Calu3 (cell line): ENCODE results near the gene TRIM49B. TPM values are rescaled to one million over a fixed set of nuclear protein-coding genes. Genes with fewer than 3 reads are reported as not detected.
"Not testable (repeated sequence)": the region's sequence is repeated elsewhere in the genome, so short reads cannot be mapped to it uniquely, and the experiment has no call there.

Source experiments
- Bru-seq: library from RNA; stranded (reverse); fragments of 400-500 nt; gene quantifications from one replicate; lab custom pipeline; 2021; lab: Mats Ljungman, UMichigan
- BruChase-seq, 2 experiments: library from RNA; stranded (reverse); fragments of 400-500 nt; gene quantifications; one replicate each; lab custom pipeline; 2021; lab: Mats Ljungman, UMichigan
- BruUV-seq: library from RNA; stranded (reverse); fragments of 400-500 nt; replicated peaks from 2 replicates; lab custom pipeline; 2021; lab: Mats Ljungman, UMichigan
- CTCF ChIA-PET: fragments of 300-600 bp; sonication (Branson Sonifier 250); formaldehyde crosslinking; loops from one replicate; lab custom pipeline; 2022; ENCODE audit warnings: antibody characterized with exemption; lab: Charles Lee
- DNase-seq: peaks from one replicate; pipeline ENCODE4 v3.0.0; 2022
- H3K27ac Mint-ChIP-seq: one replicate; pipeline ENCODE4 v1.8.0; 2022; ENCODE audit warnings: mixed read lengths; ENCODE audit not compliant: unreplicated experiment
- H3K27me3 Mint-ChIP-seq: one replicate; pipeline ENCODE4 v1.8.0; 2022; ENCODE audit warnings: mixed read lengths; ENCODE audit not compliant: unreplicated experiment
- H3K36me3 Mint-ChIP-seq: one replicate; pipeline ENCODE4 v1.8.0; 2022; ENCODE audit warnings: mild to moderate bottlenecking, moderate library complexity, mixed read lengths; ENCODE audit not compliant: insufficient read depth, unreplicated experiment
- H3K4me1 Mint-ChIP-seq: one replicate; pipeline ENCODE4 v1.8.0; 2022; ENCODE audit warnings: mild to moderate bottlenecking, low read depth, mixed read lengths; ENCODE audit not compliant: unreplicated experiment
- H3K4me3 Mint-ChIP-seq: one replicate; pipeline ENCODE4 v1.8.0; 2022; ENCODE audit warnings: mild to moderate bottlenecking, low read depth, moderate library complexity, mixed read lengths; ENCODE audit not compliant: unreplicated experiment
- H3K9me3 Mint-ChIP-seq: one replicate; pipeline ENCODE4 v1.8.0; 2022; ENCODE audit warnings: low read depth, mixed read lengths; ENCODE audit not compliant: unreplicated experiment
- intact Hi-C: fragments of 100-400 bp; cut with micrococcal nuclease; formaldehyde crosslinking; loops from one replicate; pipeline ENCODE4 v1.10.0; 2022; ENCODE audit not compliant: unreplicated experiment
- long read RNA-seq: library from polyadenylated mRNA; stranded (forward); transcript quantifications from one replicate; pipeline ENCODE4 v2.0.0, GENCODE V29; 2022
- total RNA-seq: library from RNA; stranded (reverse); gene quantifications from 2 replicates; pipeline ENCODE4 v1.2.3, GENCODE V29; 2022

TRIM49B gene, protein sequence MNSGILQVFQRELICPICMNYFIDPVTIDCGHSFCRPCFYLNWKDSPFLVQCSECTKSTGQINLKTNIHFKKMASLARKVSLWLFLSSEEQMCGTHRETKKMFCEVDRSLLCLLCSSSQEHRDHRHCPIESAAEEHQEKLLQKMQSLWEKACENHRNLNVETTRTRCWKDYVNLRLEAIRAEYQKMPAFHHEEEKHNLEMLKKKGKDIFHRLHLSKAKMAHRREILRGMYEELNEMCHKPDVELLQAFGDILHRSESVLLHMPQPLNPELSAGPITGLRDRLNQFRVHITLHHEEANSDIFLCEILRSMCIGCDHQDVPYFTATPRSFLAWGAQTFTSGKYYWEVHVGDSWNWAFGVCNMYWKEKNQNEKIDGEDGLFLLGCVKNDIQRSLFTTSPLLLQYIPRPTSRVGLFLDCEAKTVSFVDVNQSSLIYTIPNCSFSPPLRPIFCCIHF
- not detected in 2 replicates for total RNA-seq
- not detected for Bru-seq, nascent RNA
- BruChase-seq, experiment 1, labeled RNA remaining after a 6-hour chase = not detected
- BruChase-seq, experiment 2, labeled RNA remaining after a 2-hour chase = not detected
- long read RNA-seq = 0 reads

DNA sequence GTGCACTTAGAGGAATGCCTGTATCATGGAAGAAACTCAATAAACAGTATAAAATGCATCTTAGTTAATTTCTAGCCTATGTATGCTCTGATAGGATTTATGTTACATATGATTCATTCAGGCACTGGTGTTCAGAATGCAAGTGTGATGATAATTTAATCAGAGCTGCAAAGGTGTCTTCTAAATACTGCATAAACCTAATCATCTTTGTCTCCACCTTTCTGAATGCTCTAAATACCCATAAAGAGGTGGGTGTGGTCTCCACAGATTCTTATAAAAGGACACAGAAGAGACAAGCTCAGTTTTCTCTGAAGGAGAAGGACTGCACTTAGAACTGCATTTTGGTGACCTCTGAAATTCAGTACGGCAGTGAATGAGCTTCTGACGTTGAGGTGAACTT lies at the start of gene TRIM49B:
Gene TRIM49B (plus strand): TSS at position 301 of the 400 bp plus-strand sequence. CDS start 2,777 bp downstream, outside the sequence.
- DNase-seq, H3K9me3 Mint-ChIP-seq, BruUV-seq, H3K4me3 Mint-ChIP-seq, CTCF ChIA-PET, H3K27ac Mint-ChIP-seq, H3K36me3 Mint-ChIP-seq, intact Hi-C loops, H3K4me1 Mint-ChIP-seq: not testable (repeated sequence)
- H3K27me3 Mint-ChIP-seq = peaks cover 13% of the 10 kb centered on the region

DNA sequence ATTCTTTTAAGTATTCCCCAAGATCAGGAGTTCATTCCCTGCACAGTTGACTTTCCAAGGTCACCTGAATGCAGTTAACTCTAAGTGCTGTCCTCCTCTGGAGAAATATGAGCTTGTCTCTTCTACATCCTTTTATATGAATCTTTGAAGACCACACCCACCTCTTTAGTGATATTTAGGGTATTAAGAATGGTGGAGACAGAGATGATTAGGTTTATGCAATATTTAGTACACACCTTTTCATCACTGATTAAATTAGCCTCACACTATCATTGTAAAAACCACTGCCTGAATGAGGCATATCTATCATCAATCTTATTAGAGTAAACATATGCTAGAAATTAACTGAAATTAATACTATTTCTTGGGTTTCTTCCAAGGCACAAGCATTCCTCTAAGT lies 44.8 kb upstream of the TRIM49B start, which contains the start of gene TRIM51G:
Gene TRIM51G (minus strand): TSS at position 101 of the 400 bp plus-strand sequence. CDS start 2,190 bp downstream, outside the sequence.
- H3K4me3 Mint-ChIP-seq, H3K36me3 Mint-ChIP-seq, DNase-seq, CTCF ChIA-PET, intact Hi-C loops, H3K27ac Mint-ChIP-seq, BruUV-seq, H3K4me1 Mint-ChIP-seq, H3K9me3 Mint-ChIP-seq: not testable (repeated sequence)
- H3K27me3 Mint-ChIP-seq = peaks cover 60% of the 10 kb centered on the region

DNA sequence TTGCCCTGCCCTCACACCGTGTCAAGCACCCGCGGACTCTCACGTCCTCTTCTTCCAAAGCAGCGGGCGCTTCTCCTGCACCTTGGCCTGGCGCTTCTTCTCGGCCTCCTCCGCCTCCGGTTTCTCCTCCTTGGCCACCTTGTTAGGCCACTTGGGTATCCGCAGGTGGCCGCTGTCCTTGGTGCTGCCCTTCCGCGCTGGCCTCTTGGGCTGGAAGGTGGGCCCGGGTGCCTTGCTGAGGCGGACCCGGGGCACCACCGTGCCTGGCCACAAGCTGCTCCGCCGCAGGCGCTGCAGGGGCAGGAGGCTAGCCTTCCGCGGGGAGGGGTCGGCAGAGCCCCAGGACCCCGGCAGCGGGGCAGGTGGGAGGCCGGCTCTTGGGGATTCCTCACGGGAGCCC lies 19.6 kb downstream of the TRIM49B start:
- H3K4me3 Mint-ChIP-seq, H3K9me3 Mint-ChIP-seq, CTCF ChIA-PET, intact Hi-C loops, BruUV-seq, H3K36me3 Mint-ChIP-seq, H3K27ac Mint-ChIP-seq, H3K27me3 Mint-ChIP-seq, DNase-seq, H3K4me1 Mint-ChIP-seq: not testable (repeated sequence)

DNA sequence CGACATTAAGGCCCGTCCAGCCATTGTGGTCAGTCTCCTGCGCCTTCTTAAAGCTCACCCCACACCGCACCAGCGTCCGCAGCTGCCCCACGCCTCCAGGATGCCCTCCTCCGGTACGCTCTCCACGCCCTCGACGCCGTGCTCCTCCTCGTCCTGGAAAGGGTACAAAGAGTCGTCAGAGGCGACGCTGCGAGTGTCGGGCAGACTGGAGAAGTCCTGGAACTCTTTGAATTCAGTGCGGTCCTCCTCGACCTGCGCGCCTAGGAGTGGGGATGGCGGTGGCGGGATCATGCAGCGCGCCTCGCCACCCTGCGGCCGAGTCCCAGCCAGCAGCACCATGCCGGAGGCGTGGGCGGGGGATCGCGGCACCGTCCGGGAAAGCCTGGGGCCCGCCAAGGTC lies 21.2 kb downstream of the TRIM49B start:
- H3K27ac Mint-ChIP-seq, H3K4me1 Mint-ChIP-seq, DNase-seq, H3K27me3 Mint-ChIP-seq, intact Hi-C loops, H3K36me3 Mint-ChIP-seq, H3K4me3 Mint-ChIP-seq, BruUV-seq, H3K9me3 Mint-ChIP-seq, CTCF ChIA-PET: not testable (repeated sequence)

DNA sequence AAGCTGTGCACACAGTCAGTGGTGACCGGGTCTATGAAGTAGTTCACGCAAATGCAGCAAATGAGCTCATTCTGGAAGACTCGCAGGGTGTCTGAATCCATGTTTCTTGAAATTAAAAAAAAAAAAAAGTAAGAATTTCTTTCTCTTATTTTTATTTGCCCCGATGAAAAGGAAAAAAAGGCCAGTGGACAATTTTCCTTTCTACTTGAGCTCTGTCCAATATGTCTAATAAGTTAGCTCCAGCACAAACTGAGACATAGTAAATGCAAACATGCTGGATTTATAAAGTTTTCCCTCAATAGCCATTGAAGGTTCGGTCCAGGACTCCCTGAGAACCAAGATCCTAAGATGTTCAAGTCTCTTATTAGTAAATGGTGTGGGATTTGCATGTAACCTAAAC lies 30.4 kb downstream of the TRIM49B start, which contains the start of gene TRIM64C:
Gene TRIM64C (minus strand): TSS at position 101 of the 400 bp plus-strand sequence. CDS start 0 bp downstream, at position 101.
- BruUV-seq, H3K27me3 Mint-ChIP-seq, H3K4me1 Mint-ChIP-seq, H3K36me3 Mint-ChIP-seq, DNase-seq, H3K27ac Mint-ChIP-seq, intact Hi-C loops, H3K4me3 Mint-ChIP-seq, H3K9me3 Mint-ChIP-seq: not testable (repeated sequence)
- CTCF ChIA-PET = interaction anchor here (1.2 kb wide), 1 partner anchor 18 kb away, joined by 3 read pairs; no protein-coding TSS in a partner anchor

DNA sequence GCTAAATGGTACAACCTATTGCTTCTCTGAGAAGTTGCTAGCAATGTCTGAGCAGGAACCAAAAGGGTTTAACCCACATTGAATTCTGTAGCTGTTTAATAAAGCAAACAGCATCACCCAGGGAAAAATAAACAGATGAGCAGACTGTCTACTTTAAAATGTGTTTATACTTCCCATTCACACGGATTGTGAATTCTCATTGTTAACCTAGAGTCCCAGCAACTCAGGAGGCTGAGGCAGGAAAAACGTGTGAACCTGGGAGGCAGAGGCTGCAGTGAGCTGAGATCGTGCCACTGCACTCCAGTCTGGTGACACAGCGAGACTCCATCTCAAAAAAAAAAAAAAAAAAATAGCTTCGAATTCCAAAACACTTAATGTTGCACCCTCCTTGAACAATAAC lies 41.3 kb downstream of the TRIM49B start:
- H3K27ac Mint-ChIP-seq, H3K4me3 Mint-ChIP-seq, BruUV-seq, H3K9me3 Mint-ChIP-seq, DNase-seq, H3K36me3 Mint-ChIP-seq, H3K4me1 Mint-ChIP-seq, CTCF ChIA-PET, H3K27me3 Mint-ChIP-seq: not testable (repeated sequence)
- intact Hi-C loops = loop anchor here (10.0 kb wide), 1 partner anchor 55 kb away; no protein-coding TSS in a partner anchor

Other genes with a start within 250 kb of the TRIM49B start
- gene TRIM51G, start 44.9 kb upstream of the TRIM49B start, total RNA-seq = not detected in 2 replicates
- not detected in 2 replicates for gene TRIM64C, start 30.3 kb downstream of the TRIM49B start, total RNA-seq
- gene FOLH1, start 179.8 kb downstream of the TRIM49B start, total RNA-seq = 0.80 and 0.81 TPM in 2 replicates